NB4 (cell line): ENCODE data around the gene CFAP53.

Experiments used
- POLR2A ChIP-seq: IDR thresholded peaks from 2 replicates; pipeline ENCODE4 v1.6.1; 2011; ENCODE audit warnings: mild to moderate bottlenecking; ENCODE audit not compliant: insufficient read length; ENCODE audit errors: extremely low read depth
- TF ChIP-seq, protein P1 (sequence below): IDR thresholded peaks from one replicate; pipeline ENCODE4 v1.5.1; 2012; ENCODE audit warnings: low read depth, low read length
- TF ChIP-seq, protein P2 (sequence below): IDR thresholded peaks from 2 replicates; pipeline ENCODE4 v1.6.1; 2011; ENCODE audit warnings: low read depth, low read length

DNA sequence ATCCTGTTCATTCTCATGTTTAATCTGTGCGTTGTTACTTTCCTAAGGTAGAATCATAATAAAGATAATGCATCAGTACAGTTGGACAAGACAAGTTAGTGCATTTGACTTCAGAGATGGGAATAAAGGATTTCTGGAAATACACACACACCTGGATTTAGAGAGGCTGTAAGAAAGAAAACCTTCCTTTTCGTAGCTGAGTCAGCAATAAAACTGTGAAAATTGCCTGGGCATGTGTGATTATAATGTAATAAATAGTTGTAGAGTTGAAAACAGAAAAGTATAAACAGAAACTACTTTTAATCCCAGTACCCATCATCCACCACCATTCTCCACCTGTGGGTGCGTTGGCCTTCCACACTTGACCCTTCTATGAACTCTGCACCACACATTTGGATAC is 15.4 kb downstream of the CFAP53 start:
- TF ChIP-seq, protein P1, sequence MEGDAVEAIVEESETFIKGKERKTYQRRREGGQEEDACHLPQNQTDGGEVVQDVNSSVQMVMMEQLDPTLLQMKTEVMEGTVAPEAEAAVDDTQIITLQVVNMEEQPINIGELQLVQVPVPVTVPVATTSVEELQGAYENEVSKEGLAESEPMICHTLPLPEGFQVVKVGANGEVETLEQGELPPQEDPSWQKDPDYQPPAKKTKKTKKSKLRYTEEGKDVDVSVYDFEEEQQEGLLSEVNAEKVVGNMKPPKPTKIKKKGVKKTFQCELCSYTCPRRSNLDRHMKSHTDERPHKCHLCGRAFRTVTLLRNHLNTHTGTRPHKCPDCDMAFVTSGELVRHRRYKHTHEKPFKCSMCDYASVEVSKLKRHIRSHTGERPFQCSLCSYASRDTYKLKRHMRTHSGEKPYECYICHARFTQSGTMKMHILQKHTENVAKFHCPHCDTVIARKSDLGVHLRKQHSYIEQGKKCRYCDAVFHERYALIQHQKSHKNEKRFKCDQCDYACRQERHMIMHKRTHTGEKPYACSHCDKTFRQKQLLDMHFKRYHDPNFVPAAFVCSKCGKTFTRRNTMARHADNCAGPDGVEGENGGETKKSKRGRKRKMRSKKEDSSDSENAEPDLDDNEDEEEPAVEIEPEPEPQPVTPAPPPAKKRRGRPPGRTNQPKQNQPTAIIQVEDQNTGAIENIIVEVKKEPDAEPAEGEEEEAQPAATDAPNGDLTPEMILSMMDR, result no peak
- no peak for TF ChIP-seq POLR2A
- TF ChIP-seq, protein P2, sequence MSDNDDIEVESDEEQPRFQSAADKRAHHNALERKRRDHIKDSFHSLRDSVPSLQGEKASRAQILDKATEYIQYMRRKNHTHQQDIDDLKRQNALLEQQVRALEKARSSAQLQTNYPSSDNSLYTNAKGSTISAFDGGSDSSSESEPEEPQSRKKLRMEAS, result no peak
